Smooth muscle cell of the pulmonary artery (primary cell): ENCODE results near the gene PRKACG. TPM values are rescaled to one million over a fixed set of nuclear protein-coding genes. Genes with fewer than 3 reads are reported as not detected.

ENCODE experiments used
- total RNA-seq: library from RNA; depleted of rRNA; stranded (reverse); fragments of >200 nt; gene quantifications from 2 replicates; pipeline ENCODE4 v1.2.3, GENCODE V29; 2014

The PRKACG gene
- not detected in 2 replicates for total RNA-seq

DNA sequence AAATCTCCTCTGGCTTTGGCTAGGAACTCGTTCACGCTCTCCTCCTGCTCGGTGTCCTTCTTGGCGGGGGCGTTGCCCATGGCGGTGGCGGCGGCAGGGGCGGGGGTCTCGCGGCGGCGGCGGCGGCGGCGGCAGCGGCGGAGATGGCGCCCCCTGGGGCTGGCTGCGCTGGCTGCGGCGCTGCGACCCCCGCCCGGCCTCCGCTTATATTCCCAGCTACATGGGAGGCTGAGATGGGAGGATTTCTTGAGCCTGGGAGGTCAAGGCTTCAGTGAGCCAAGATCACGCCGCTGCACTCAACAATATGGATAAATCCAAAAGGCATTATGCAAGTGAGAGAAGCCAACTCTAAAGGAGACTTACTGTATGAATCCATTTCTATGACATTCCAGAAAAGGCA lies at the start of gene PRKACG:
Gene PRKACG (minus strand): TSS at position 101 of the 400 bp plus-strand sequence. CDS start 21 bp downstream, at position 80.

DNA sequence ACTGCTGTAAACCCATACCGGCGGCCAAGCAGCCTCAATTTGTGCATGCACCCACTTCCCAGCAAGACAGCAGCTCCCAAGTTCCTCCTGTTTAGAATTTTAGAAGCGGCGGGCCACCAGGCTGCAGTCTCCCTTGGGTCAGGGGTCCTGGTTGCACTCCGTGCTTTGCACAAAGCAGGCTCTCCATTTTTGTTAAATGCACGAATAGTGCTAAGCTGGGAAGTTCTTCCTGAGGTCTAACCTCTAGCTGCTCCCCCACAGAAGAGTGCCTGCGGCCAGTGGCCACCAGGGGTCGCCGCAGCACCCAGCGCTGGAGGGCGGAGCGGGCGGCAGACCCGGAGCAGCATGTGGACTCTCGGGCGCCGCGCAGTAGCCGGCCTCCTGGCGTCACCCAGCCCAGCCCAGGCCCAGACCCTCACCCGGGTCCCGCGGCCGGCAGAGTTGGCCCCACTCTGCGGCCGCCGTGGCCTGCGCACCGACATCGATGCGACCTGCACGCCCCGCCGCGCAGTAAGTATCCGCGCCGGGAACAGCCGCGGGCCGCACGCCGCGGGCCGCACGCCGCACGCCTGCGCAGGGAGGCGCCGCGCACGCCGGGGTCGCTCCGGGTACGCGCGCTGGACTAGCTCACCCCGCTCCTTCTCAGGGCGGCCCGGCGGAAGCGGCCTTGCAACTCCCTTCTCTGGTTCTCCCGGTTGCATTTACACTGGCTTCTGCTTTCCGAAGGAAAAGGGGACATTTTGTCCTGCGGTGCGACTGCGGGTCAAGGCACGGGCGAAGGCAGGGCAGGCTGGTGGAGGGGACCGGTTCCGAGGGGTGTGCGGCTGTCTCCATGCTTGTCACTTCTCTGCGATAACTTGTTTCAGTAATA lies 21.8 kb upstream of the PRKACG start, which contains the start of gene FXN:
Gene FXN (plus strand): TSS at position 315 of the 871 bp plus-strand sequence. CDS start 31 bp downstream, at position 346.

Other genes with a start within 250 kb of the PRKACG start
- gene FXN, start 21.6 kb upstream of the PRKACG start, total RNA-seq = 1.8 and 2.2 TPM in 2 replicates
- gene TJP2, start 160.2 kb upstream of the PRKACG start, total RNA-seq = 20.2 and 51.5 TPM in 2 replicates